ENCODE data around the gene MAP3K5. TPM values are rescaled to one million over a fixed set of nuclear protein-coding genes. Genes with fewer than 3 reads are reported as not detected.

Gene MAP3K5
- total RNA-seq, 1 donor from 2014 or later = 4.5 TPM

Other genes with a start within 250 kb of the MAP3K5 start
- gene MAP7, start 242.1 kb downstream of the MAP3K5 start, total RNA-seq = 0.06 and 0.82 TPM in 2 replicates
- 5.7 and 7.4 TPM in 2 replicates for gene PEX7, start 30.1 kb upstream of the MAP3K5 start, total RNA-seq
- not detected in 2 replicates for gene SLC35D3, start 129.8 kb upstream of the MAP3K5 start, total RNA-seq